Endodermal cell (in vitro differentiated cells): ENCODE results near the gene MYO18B. TPM values are rescaled to one million over a fixed set of nuclear protein-coding genes. Genes with fewer than 3 reads are reported as not detected.
A peak's percentile ranks its signal among the peaks of the same experiment; 100 is the strongest.

ENCODE experiments used
- DNase-seq: peaks from one replicate; pipeline ENCODE4 v3.0.0-alpha.2; 2017
- H3K27ac ChIP-seq: 2 replicates; pipeline ENCODE4 v1.5.1; 2013; ENCODE audit warnings: mild to moderate bottlenecking, low read depth, low read length, moderate library complexity
- H3K27me3 ChIP-seq: 2 replicates; pipeline ENCODE4 v1.6.1; 2013; ENCODE audit warnings: mild to moderate bottlenecking, low read length, moderate library complexity; ENCODE audit not compliant: insufficient read depth, control insufficient read depth, poor library complexity, severe bottlenecking
- H3K36me3 ChIP-seq: 2 replicates; pipeline ENCODE4 v1.7.0; 2013; ENCODE audit warnings: mild to moderate bottlenecking, low read length, moderate library complexity; ENCODE audit not compliant: control insufficient read depth, insufficient read depth
- H3K4me1 ChIP-seq: one replicate; pipeline ENCODE4 v1.7.0; 2013; ENCODE audit warnings: low read length; ENCODE audit not compliant: control insufficient read depth, insufficient read depth
- H3K4me3 ChIP-seq: 2 replicates; pipeline ENCODE4 v1.5.1; 2013; ENCODE audit warnings: mild to moderate bottlenecking, low read length, moderate library complexity
- H3K9ac ChIP-seq: 2 replicates; pipeline ENCODE4 v1.6.1; 2013; ENCODE audit warnings: mild to moderate bottlenecking, low read length, moderate library complexity; ENCODE audit not compliant: poor library complexity, severe bottlenecking; ENCODE audit errors: extremely low read depth
- H3K9me3 ChIP-seq: 2 replicates; pipeline ENCODE4 v1.6.1; 2013; ENCODE audit warnings: mild to moderate bottlenecking, low read length, moderate library complexity; ENCODE audit not compliant: control insufficient read depth
- H3K27ac Mint-ChIP-seq: 2 replicates; pipeline ENCODE4 v1.8.0; 2020; ENCODE audit warnings: mixed read lengths
- H3K27me3 Mint-ChIP-seq: 2 replicates; pipeline ENCODE4 v1.8.0; 2021; ENCODE audit warnings: mild to moderate bottlenecking, mixed read lengths; ENCODE audit not compliant: insufficient read depth
- H3K36me3 Mint-ChIP-seq: 2 replicates; pipeline ENCODE4 v1.8.0; 2020; ENCODE audit warnings: low read depth, mixed read lengths
- H3K4me1 Mint-ChIP-seq: 2 replicates; pipeline ENCODE4 v1.8.0; 2020; ENCODE audit warnings: mixed read lengths
- H3K4me3 Mint-ChIP-seq: 2 replicates; pipeline ENCODE4 v1.8.0; 2020; ENCODE audit warnings: mild to moderate bottlenecking, moderate library complexity, mixed read lengths
- H3K9me3 Mint-ChIP-seq: 2 replicates; pipeline ENCODE4 v1.8.0; 2020; ENCODE audit warnings: mild to moderate bottlenecking, mixed read lengths
- CTCF ChIP-seq: fragments of 200-600 bp; sonication (generic); conservative IDR thresholded peaks from 2 replicates; pipeline ENCODE4 v1.5.0; 2021; ENCODE audit warnings: antibody characterized with exemption, mild to moderate bottlenecking
- WGBS, 2 experiments: methylation state at CpG; one replicate each; pipeline versions ENCODE4 v1.1.5 to v1.1.7; 2013; ENCODE audit warnings: missing lambda C conversion rate in 2 of 2, mixed read lengths in 1 of 2; ENCODE audit not compliant: insufficient coverage in 1 of 2, insufficient read length in 1 of 2; 5-methylcytosine and 5-hydroxymethylcytosine counted together
- total RNA-seq, 2 donors: library from RNA; stranded (reverse); fragmentation: NEBNext Ultra II Directional in 1 of 2; extraction: Animal tissue kit (Norgen Biotek cat#: 25700) in 1 of 2; gene quantifications; 2 replicates in 1 of 2; 3 replicates in 1 of 2; pipeline ENCODE4 v1.2.1, GENCODE V29; 2021

The MYO18B gene
- total RNA-seq, 2 donors from 2014 or later, result 0.77 to 0.84 TPM

- H3K27me3 Mint-ChIP-seq, result no peaks in the 10 kb centered on the region
- Histone ChIP-seq H3K4me3 (no peak overlapping the region), H3K9me3 (no peaks in the 10 kb centered on the region), H3K4me1 (no peaks in the 10 kb centered on the region), H3K27ac (no peak overlapping the region), H3K36me3 (no peaks in the 10 kb centered on the region), H3K9ac (no peak overlapping the region), H3K27me3 (no peaks in the 10 kb centered on the region)
- peak; percentile 40 for DNase-seq
- no peak for TF ChIP-seq CTCF
- no peaks in the 10 kb centered on the region for H3K36me3 Mint-ChIP-seq
- 89 to 91% methylated on average over 17 to 19 of the region's 19 CpGs for WGBS, 2 experiments
- H3K4me3 Mint-ChIP-seq, result no peak overlapping the region
- H3K4me1 Mint-ChIP-seq, result peaks cover 8% of the 10 kb centered on the region
- no peaks in the 10 kb centered on the region for H3K9me3 Mint-ChIP-seq
- H3K27ac Mint-ChIP-seq, result no peak overlapping the region
Observed at GRCh38 chr22:25729016-25729995, 12.7 kb upstream of the MYO18B start.

- 80 to 96% methylated on average over 1 to 2 of the region's 2 CpGs for WGBS, 2 experiments
- Mint-ChIP-seq H3K36me3 (no peaks in the 10 kb centered on the region), H3K9me3 (no peaks in the 10 kb centered on the region)
Observed at GRCh38 chr22:25735650-25736049, 6.3 kb upstream of the MYO18B start.

GRCh38 chr22:25736378-25737011 is 5.5 kb upstream of the MYO18B start:
- Mint-ChIP-seq H3K36me3 (no peaks in the 10 kb centered on the region), H3K9me3 (no peaks in the 10 kb centered on the region), H3K4me3 (no peak overlapping the region), H3K4me1 (no peaks in the 10 kb centered on the region), H3K27ac (no peak overlapping the region), H3K27me3 (peaks cover 4% of the 10 kb centered on the region)
- no peaks in the 10 kb centered on the region for H3K9me3 ChIP-seq
- no peak overlapping the region for H3K9ac ChIP-seq
- H3K4me3 ChIP-seq, result no peak overlapping the region
- no peak for TF ChIP-seq CTCF
- WGBS, 2 experiments, result 89 to 98% methylated on average over 4 to 8 of the region's 9 CpGs
- no peaks in the 10 kb centered on the region for H3K36me3 ChIP-seq
- no peaks in the 10 kb centered on the region for H3K4me1 ChIP-seq
- H3K27ac ChIP-seq, result no peak overlapping the region
- DNase-seq, result peak; percentile 21
- no peaks in the 10 kb centered on the region for H3K27me3 ChIP-seq

More at GRCh38 chr22:25735650-25736049, 6.3 kb upstream of the MYO18B start:
- no peak overlapping the region for H3K27ac ChIP-seq
- H3K4me3 ChIP-seq, result no peak overlapping the region
- no peaks in the 10 kb centered on the region for H3K27me3 ChIP-seq
- Mint-ChIP-seq H3K4me3 (no peak overlapping the region), H3K4me1 (no peaks in the 10 kb centered on the region), H3K27me3 (peaks cover 4% of the 10 kb centered on the region), H3K27ac (no peak overlapping the region)
- no peaks in the 10 kb centered on the region for H3K4me1 ChIP-seq
- peak; percentile 8 for DNase-seq
- H3K9ac ChIP-seq, result no peak overlapping the region
- TF ChIP-seq CTCF, result no peak
- H3K9me3 ChIP-seq, result no peaks in the 10 kb centered on the region
- no peaks in the 10 kb centered on the region for H3K36me3 ChIP-seq
